ENCODE results near the gene RUNX2.

Gene RUNX2

DNA sequence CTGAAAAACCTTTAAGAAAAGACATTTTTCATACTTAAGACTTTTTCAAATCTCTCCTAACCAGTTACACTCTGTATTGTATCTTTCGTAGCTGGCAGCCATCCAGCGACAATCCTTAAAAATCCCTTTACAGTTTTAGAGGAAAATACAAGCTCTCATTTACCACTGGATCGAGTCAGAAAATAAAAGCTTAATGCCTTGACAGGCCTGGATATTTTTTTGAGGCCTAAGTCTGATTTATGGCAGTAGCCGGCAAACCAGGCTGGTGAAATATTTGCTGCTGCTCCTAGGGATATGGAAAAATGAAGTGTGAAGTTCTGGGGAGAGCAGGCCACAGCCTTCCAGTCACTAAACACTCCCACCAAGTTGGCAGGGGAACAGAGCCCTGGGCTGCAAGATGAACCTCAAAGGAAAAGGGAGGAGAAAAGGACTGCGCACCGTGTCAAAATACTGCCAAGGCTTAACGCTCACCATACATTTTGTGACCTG lies 262.6 kb downstream of the RUNX2 start:
- DNase-seq (ENCODE audit: low spot score): no peak

DNA sequence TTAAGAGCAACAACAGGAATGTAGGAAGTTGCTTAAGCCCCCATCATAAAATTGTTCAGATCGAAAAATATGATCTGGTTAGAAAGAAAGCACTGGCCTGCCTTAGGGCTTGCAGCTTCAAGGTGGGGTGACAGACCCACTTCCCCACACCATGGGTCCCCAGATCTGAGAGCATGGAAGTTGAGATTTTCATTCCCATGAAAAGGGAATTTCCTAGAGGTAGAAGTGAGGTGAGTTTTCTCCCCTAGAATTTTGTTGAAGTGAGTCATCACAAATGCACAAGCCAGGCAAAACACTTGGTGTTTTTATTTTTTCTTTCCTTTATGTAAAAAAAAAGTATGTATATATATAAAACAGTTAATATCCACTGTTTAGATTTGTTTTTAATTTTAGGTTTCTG lies 263.2 kb downstream of the RUNX2 start:
- DNase-seq (ENCODE audit: low spot score): no peak

DNA sequence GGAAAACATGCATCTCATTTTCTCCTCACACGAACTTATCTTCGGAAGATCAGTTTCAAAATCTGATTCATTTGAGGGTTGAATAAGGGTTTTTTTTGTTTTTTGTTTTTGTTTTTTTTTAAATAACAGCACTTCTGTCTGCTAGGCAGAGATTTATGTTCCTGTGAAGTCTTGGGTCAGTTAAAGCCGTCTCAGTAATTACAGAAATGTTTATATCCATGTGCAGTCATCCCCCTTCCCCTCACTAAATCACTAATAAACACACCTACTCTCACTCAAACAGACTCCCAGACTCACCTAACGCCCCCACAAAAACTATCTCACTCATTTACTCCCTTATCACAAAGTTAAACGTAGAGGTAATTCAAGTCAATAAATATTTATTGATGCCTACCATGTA lies 263.8 kb downstream of the RUNX2 start:
- DNase-seq (ENCODE audit: low spot score): no peak

DNA sequence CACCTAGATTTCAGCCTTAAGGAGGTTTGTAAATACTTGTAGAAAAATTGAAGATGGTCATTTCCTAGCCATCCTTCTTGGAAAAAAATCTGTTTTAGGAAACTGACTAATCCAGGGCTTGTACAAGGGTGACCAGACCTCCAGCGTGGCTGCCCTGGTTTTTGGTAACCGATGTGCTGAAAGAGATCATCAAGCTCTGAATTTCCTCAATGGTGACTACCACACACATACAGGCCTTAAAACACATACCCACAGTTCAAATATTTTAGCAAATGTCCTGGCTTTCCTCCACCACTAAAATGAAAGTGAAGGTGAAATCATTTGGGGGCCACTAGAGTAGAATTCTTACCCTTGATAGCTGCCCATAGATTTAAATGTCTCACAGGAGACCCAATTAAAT lies 264.9 kb downstream of the RUNX2 start:
- no peak for DNase-seq (ENCODE audit: low spot score)

DNA sequence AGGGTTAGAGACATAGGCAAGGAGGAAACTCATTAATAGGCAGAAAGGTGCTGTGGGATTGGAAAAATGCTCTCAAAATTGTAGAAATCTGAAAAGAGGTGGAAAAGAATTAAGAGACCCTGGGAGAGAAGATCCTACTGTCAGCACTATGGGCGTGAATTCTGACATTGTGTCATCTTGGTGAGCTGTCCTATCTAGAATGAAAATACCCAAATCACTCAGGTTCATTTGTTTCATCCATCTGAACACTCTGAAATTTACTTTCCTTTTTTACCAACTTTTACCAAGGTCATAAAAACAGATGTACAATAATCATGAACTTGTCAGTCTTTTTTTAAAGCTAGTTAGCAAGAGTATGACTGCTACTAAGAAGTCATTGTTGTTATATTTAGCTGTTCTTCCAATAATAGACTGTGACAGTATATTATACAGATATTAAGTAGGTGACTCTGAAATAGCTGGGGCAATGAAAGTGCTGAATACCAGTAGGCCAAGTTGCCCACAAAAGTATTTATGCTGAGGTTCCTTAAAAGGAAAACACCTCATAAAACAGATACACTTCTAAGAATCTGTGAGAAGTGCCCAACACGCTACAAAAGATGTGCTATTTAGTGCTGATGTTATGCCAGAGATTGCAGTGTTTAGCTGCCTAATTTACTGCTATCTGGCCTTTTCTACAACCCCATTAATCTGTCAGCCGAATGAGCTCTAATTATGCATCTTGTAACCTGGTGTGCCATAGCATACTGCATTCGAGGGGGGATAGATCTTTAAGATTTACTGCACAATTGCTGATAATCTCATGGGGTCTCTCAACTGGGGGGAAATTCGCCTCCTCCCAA lies 267.1 kb downstream of the RUNX2 start:
- DNase-seq (ENCODE audit: low spot score): no peak

DNA sequence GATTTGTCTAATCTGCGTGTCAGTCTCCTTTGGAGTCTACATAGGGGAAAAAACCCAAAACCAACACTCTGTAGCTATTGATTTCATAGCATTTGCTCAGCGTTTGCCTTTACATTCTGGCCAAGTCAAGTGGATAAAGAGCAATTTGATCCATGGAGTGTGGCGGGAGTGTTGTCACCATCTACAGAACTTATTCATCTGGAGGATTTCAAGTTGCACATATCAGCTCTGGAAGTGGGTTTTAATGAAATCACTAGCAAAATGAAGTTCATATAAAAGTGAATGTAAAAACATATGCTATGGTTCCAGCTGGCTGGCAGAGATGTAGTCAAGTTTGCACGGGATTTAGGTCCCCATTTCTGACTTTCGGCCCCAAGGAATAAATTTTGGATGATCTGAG lies 269.3 kb downstream of the RUNX2 start:
- DNase-seq (ENCODE audit: low spot score): no peak

DNA sequence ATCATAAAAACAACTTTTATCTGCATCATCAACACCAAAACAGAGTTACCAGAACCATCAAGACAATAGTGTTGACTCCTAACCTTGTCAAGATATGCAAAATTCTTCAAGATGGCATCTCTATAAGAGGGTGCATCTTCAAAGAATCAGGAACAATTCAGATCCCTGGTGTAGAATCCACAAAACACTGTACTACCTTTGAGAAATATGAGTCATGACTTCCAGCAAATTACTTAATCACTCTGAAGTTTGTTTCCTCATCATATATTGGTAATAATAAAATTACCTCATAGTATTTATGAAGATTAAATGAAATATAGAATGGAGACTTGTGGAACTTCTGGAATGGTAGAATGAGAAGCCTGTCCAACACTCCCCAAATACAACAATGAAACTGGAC lies 270.9 kb downstream of the RUNX2 start:
- DNase-seq (ENCODE audit: low spot score): no peak

DNA sequence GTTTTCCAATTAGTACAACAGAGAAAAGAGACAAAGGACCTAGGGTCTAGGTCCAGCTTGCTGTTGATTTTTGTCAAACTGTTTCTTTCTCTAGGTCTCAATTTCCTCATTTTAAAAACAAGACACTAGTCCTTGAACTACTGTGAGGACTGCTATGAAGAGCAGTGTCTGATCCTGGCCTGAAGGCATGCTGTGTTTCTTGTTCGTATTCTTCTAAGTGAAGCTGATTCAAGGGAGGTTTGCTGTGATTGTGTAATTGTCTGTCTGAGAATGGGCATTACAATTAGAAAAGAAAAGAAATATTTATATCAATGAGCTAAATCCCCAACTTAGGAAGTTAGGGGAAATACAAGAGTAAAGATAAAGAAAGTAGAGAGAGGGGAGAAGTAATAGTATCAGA lies 277.8 kb downstream of the RUNX2 start:
- no peak for DNase-seq (ENCODE audit: low spot score)

DNA sequence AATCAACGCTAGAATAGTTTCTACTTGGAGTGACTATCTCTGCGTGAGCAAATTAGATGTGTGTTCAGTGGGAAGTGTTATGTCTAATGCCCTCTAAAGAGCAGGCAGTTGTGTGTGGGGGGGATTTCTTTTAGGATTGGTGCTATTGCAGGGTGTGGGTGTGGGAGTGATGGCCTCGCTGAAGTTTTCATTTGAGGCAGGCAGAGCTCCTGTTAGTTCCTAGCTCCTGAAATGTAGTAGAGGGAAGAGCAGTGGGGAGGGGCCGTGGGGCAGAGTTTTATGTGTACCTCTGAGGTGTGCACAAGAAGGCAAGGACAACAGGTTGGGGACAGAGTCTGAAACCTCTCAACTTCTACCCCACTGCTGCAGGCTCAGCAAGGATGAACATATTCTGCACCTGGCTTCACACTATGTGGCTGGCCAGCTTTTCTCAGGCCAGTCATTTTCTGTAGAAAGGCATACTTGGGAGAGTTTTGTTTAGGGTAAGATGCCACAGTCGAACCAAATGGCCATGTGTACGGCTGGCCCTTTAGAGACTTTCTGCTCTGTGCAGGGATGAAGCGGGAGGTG lies 278.8 kb downstream of the RUNX2 start:
- no peak for DNase-seq (ENCODE audit: low spot score)

DNA sequence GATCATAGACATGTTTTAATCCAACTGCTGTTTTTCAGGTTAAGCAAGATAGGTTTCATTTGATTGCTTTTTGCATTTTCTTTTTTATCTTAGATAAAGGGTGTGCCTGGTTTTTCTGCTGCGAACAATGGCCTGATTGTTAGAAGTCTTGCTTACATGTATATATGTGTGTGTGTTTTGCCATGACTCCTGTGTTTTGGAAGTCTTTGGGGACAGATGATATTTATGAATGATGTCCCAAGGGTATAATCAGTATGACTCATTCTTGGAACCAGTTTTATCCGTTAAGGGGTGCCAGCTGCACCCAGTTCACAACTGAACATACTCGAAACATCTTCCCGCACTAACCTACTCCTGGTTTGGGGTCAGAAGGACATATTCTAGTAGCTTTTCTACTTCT lies 279.7 kb downstream of the RUNX2 start:
- DNase-seq (ENCODE audit: low spot score): peak; percentile 92

DNA sequence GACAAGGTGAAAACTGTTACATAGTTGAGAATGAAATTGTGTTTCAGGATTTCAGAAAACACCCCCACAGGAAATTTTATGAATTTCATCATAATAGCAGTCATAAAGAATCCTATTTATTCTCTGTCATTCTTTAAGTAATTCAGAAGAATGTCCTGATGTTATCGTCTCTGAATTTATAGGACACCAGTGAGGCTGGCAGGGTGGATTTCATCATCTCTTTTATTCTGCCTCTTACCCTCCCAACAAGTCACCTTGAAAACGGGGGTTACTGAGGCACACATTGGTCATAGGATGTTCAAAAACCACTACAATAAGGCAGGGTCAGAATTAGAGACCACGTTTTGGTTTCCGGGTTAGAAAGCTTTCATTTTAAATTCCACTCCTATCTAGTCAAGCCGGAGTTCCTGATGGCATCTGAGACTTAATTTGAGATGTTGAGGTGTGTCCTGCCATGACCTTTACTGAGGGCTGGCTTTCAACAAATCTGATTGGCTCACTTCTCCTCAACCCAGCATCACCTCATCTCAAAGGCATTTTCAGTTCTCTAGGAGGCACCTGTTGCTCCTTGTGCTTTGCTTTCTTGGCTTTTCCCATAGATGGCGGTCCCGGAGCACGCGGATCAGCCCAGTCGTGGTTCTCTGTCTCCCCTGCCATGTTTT lies 280.3 kb downstream of the RUNX2 start:
- DNase-seq (ENCODE audit: low spot score): peak; percentile 54

DNA sequence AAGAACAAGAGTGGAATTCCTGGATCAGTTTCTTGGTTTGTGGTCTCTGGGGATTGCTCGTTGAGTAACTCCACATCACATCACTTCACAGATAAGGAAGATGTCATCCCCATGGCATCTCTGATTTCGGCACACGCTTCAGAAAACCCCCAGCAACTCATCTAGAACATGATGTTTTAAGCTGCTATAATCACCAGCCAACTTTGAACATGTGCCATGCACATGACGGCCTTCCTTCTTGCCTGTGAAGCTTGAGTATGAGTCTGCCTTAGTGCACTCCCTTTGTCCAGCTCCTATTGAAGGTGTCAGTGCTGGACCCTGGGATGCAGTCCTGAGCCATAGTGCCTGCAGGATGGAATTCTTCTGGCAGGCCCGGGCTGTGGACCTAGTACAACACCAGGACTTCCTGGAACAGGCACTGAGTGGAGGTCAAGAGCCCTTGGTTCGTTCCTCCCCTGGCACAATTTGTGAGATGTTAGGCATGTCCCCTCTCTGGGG lies 281.1 kb downstream of the RUNX2 start:
- no peak for DNase-seq (ENCODE audit: low spot score)

DNA sequence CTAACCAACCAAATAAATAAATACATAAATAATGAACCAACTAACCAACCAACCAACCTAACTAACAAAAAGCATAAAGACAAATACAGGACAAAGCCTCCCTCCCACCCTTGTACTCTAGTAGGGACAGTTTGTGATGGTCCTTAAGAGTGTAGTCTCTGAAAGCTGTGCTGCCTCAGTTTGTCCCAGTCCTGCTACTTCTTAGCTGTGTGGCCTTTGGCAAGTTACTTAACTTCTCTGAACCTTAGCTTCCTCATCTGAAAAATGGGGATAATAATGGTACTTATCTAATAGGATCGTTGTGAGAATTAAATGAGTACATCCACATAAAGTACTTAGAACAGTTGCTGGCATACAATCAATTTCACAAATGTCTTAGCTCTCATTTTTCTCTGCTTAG lies 282.2 kb downstream of the RUNX2 start:
- DNase-seq (ENCODE audit: low spot score): no peak

DNA sequence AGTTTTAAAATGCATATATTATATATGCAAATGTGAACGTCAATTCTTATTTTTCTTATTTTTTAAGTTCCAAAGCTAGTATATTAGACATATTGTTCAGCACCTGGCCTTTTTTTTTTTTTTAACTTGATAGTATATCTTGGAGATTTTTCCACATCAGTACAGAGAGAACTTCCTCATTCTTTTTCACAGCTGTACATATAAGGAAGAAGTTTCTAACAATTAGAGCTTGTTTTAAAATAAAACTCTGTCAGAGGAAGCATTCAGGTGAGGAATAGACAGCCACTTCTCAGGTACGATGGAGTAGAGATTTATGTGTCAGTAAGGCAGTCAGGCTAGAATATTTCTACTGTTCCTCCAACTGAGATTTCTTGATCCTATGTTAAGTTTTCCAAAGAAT lies 282.7 kb downstream of the RUNX2 start:
- no peak for DNase-seq (ENCODE audit: low spot score)

DNA sequence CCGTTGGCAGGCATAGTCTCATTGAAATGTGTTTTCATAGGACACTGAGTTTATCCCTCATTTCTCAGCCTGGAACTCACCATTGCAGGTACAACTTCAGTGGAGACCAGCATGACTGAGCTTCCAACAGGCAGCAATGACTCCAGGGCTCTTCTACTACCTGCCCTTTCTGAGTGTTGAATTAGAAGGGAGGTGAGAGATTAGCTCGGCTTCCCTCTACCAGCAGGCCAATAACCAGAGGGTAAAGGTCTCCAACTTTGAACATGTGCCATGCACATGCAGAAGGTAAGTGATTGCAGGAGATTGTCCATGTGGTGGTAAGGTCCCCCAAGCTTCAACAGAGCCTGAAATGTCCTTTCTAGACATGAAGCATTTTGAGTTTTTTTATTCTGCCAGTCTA lies 283.4 kb downstream of the RUNX2 start:
- no peak for DNase-seq (ENCODE audit: low spot score)

DNA sequence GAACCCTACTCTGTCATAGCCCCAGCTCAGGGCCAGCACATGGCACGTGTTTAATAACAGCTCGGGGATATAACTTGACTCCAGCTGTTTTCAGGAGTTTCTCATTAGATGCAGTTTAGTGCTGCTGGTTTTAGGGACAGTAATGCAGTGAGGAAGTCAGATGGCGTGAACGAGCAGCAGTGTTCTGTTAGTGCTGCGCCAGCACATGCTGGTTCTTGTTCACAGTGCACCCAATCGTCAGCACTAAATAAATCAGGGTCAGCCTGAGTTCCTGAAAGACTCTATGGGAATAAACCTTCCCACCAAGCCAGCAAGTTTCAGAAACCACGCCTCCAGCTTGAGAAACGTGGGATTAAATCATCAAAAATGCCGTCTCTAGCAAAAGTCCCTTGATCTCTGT lies 285.5 kb downstream of the RUNX2 start:
- no peak for DNase-seq (ENCODE audit: low spot score)

DNA sequence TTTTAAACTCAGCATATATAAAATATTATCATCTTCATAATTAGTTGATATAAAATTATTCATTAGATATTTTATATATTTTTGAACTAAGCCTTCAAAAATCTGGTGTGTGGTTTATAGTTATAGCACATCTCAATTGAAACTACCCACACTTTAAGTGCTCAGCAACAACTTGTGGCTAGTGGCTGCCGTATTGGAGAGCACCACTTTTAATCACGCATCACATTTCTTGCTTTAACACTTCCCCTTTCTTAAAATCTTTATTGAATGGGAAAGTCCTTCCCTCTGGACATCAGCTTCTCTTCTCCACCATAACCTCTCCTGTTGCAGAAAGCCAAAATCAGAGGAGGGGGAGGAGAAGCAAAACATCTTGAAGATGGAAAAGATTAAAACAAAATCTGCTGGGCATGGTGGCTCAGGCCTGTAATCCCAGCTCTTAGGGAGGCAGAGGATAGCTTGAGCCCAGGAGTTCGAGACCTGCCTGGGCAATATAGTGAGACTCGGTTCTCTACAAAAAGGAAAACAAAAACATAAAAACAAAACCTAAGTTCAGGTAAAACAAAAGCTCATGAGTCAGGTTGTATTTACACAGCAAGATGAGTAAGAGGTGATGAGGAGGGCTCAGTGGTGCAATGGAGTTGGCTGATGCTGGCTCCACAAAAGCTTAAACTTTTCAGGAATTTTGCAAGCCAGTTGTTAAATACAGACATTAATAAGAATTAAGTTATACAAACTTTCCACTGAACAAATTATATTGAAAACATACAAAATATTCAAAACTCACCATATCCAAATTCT lies 286.6 kb downstream of the RUNX2 start:
- no peak for DNase-seq (ENCODE audit: low spot score)

DNA sequence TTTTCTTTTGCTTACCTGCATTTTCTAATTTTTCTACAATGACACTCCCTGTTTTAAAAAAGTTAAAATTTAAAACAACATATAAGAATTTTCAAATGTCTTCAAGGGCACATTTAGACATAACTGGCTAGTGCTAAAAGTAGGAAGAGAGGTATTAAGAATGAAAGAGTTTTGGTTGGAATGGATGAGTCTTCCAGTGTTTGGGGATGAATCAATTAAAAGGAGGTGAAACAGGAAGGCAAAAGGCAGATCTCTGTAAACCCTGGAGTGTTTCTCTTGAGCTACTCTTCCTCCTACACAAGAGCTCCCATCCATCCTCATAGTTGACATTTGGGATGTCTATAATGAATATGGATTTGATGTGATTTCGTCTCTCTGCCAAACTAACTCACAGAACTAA lies 288.1 kb downstream of the RUNX2 start:
- no peak for DNase-seq (ENCODE audit: low spot score)

DNA sequence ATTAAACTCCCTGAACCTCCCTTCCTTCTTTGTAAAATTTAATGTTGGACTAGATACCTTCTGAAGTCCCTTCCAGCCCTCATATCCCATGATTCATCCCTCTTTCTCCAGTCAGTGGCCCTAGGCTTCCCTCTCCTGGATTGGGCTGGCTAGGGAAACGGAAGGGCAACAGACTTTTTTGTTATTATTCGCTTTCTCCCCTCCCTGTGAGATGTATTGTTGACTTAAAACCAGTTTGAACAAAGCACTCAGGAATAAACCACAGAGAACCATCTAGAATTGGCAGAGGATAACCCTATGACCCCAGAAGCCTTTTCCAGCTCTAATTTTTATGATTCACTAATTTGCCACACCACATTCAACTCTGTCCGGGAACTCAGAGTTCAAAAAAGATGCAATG lies 289.3 kb downstream of the RUNX2 start:
- DNase-seq (ENCODE audit: low spot score): no peak

DNA sequence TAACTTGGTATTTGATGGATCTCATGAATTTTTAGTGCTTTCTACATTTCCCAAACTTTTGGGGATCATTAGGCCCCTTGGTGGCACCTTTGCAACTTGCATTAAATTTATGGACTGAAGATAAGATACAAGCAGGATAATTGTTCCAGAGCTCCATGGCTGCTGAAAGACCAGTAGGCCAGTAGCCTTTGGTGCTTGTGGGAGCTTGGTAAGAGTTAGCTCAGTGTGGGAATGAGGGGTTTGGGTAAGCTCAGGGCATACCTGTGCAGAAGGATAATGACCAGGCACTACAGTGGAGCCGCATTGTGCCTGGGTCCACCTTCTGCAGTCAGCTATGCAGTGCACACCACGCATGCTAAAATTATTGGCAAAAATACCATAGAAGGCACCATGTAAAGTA lies 290.1 kb downstream of the RUNX2 start:
- no peak for DNase-seq (ENCODE audit: low spot score)

DNA sequence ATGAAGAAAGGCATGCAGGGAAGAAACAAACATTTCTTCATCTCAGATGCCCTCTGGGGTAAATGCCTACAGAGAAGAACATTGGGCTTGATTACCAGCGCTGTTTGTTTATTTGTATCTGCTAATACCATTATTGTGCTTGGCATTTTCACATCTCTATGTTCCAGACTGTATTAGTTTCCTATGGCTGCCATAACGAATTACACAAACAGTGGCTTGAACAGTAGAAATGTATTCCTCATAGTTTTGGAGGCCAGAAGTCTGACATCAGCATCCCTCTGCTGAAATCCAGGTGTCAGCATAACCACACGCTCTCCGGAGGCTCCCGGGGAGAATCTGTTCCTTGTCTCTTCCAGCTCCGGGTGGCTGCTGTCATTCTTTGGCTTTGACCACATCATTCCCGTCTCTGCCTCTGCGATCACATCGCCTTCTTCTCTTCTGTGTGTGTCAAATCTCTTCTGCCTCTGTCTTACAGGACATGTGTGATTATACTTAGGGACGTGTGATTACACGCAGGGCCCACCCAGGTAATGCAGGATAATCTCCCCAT lies 291.2 kb downstream of the RUNX2 start:
- DNase-seq (ENCODE audit: low spot score): no peak

DNA sequence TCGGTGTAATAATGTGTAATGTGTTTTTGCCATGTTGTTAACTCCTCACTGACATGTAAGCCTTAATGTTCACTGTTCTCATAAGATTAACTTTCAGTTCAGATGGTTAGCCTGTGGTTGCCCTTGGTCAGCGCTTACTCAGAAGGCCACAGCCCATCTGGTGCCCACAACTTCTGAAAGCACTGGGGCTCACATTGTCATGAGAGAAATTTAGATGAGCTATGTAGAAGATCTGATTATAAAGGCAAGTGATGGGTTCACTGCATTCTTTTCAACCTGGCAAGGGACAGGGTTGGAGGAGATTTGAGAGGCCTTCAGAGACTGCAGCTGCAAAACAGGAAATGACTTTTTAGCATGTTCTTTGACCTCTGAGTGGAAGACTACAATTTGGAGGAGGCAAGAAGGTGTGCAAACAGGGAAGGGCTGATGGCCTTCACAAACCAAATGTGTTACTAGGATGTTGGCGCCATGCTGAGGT lies 291.9 kb downstream of the RUNX2 start:
- no peak for DNase-seq (ENCODE audit: low spot score)

Measured in COLO829 (cell line).